Measurements from ENCODE around the gene SIX4.
"Not testable (repeated sequence)": the region's sequence is repeated elsewhere in the genome, so short reads cannot be mapped to it uniquely, and the experiment has no call there.

Gene SIX4

GRCh38 chr14:60723907-60724618, at the start of gene SIX4:
Gene SIX4, minus strand, starts transcription at chr14:60724351. Its CDS starts 277 bp downstream, at chr14:60724074.
- peak; percentile 94 for DNase-seq

DNA sequence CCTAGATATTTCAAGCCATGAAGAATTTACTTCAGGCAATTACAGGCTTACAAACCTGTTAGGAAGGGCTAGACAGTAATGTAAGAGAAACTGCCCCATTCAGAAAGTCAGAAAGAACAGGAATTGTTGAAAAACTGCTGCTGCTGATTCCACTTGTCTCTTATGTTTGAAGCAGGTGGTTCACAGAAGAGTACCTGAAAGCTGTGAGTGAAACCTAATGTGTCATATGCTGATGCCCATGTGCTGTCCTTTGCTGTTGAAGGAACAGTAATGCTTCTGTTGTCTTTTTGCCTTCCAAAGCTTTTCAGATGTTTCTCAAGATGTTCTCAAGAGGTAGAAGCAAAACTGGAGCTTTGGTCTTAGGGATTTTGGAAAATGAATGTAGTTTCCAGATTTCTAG, 49.4 kb upstream of the SIX4 start:
- no peak for DNase-seq

DNA sequence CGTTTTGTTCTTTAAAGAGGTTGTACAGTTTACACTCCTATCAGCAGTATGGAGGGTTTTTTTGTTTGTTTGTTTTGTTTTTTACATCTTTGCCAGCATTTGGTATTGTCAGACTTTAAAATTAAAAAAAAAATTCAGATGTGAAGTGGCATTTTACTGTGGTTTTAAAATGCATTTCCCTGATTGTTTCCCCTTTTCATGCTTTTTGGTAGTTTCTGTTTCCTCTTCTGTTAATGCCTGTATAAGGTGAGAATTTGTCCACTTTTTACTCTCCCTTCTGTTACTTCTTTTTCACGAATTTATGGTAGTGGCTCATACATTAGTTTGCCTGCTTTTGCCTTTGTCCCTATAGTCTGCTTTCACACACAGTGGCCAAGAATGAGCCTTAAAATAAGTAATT, 47.0 kb upstream of the SIX4 start:
- DNase-seq: no peak

GRCh38 chr14:60768602-60769001, 44.5 kb upstream of the SIX4 start:
- no peak for DNase-seq

DNA sequence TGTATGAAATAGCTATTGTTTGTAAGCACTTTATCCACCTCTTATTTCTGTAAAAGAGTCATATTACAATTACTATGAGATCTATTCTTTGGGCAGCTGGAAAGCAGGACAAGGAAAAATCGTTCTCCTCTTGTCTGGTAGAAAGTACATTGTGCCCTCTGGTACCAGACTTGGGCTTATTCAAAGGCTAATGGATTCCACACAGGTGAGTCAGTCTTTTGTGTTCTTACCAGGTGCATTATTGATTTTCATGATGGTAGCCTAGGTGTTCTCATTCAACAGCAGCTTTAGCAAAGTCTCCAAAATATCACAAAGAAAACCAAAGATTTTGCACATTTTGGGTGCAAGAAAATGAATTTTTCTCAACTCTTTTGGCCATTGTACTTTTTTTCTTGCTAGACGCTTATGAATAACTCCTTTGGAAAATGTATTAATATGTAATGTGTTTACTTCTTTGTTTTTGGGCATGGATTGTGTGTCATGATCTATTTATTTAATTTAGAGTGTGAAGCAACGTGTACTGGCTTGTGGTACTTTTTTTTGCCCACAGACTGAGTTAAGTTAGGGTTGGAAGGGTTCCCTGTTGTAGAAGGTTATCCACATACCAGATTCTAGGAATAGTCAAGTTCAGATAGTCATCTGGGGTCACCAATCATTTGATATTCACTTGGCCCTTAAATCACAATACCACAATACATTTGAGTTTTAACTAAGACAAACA, 36.7 kb upstream of the SIX4 start:
- peak; percentile 43 for DNase-seq

DNA sequence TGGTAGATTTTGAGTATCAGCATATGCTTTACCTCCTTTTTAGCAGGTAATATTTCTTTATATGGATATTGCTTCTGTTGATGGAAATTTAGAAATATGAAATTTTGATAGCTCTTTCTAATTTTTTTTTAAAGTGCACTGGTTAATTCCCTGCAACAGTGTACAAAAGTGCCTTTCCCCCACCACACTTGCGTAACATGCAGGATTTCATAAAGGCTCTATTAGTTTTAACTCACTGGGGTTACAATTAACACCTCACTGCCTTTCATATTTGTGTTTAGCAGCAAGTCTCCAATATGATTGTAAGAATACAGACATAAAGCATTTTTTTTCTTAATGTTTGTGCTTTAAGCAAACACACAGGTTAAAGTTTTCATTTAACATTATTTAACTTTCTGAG, 36.1 kb upstream of the SIX4 start:
- no peak for DNase-seq

DNA sequence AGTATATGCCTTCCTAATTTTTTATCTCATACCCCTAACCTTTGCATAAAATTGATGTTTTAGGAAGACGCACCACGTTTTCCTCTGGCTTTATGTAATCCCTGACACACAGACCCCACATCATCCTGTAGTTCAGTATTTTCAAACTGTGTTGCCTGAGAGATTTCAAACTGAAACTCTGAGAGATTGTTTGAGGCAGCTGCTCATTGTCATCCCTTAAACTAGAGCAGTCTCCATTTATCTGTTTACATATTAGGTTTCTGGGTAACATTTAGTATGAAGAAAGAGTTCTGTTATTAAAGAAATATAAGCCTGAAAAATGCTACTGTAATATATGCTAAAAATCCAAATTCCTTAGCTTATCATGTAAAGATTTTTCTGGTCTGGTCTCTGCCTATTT, 34.7 kb upstream of the SIX4 start:
- DNase-seq: no peak

DNA sequence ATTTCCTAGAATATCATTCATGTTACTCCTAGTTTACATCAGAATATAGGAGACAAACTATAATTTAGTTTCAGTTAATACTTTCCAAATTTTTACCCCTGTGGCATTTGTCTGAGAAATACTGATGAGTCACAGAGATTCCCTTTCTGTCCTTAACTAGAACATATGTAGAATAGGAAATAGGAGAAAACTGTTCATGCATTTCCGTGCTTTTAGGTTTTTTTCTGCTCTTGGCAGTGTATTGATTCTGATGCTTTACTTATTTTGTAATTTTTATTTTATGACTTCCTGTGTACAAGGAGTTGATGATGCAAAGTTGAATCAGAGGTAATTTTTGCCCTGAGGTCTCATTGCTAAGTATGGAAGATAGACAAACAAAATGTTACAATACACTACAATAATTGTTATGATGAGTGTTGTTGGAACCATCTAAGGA, 33.4 kb upstream of the SIX4 start:
- no peak for DNase-seq

GRCh38 chr14:60756847-60757246, 32.7 kb upstream of the SIX4 start:
- no peak for DNase-seq

GRCh38 chr14:60753264-60754119, 29.3 kb upstream of the SIX4 start:
- no peak for DNase-seq

DNA sequence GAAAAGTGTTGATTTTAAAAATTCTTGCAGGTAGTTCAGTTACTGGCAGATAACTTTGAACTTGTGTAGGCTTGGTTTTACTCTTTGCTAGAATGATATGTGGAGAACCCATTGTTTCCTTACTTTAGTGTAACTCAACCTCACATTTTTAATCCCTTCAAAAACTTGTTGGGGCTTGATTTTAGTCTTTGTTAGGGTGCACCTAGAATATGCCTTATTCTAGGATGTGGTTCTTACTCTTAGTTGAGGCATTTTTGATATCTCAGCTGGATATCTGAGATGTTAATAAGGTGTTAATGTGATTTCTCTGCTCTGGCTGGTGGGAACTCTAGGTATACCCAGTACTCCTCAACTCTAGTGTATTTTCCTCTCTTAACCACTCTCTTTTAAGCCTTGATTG, 20.4 kb upstream of the SIX4 start:
- no peak for DNase-seq

DNA sequence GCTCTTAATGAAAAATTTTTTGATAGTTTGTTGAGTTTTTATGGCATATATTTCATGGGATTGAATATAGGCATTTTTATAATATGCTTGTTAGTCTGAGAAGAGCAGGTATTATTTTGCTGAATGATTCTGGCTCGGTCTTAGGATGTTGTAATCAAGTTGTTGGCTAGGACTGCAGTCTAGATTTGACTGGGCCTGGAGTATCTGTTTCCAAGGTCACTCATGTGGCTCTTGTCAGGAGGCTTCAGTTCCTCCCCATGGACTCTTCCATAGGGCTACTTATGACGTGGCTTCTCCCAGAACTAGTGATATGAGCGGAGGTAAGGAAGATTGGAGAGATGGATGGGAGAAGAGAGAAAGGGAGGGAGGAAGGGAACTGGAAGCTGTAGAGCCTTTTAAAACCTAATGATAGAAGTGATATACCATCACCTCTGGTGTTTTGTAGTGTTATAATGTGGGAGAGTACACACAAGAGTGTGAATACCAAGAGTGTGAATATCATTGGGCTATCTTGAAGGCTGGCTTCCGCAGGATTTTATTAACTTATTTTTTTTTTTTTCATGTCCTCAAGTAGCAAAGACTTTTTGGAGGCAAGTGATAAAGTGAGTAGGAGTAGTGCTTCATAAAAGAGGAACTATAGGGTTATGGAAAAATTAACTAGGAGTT, 14.8 kb upstream of the SIX4 start:
- no peak for DNase-seq

- DNase-seq: no peak
These were observed 12.3 kb upstream of the SIX4 start for GRCh38 chr14:60736494-60736893.

DNA sequence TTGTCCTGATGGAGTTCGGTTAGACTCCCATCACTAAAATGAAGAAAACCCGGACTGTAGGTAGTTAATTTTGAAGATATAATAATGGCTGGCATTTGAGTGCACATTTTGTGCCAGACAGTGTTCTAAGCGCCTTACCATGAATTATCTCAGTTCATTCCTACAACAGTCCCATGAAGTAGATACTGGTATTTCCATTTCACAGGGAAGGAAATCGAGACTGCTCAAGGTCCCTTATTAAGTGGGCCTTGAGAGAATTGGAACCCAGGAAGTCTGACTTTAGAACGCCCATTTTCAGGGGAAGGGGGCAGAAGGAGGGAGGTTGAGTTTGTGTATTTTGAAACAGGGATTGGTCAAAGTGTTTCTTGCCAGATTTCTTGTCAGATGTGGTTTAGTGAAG, 11.3 kb upstream of the SIX4 start:
- DNase-seq: no peak

- DNase-seq: peak; percentile 68
These were observed 10.5 kb upstream of the SIX4 start, which contains the start of gene MNAT1 for GRCh38 chr14:60734465-60735242. Gene MNAT1, plus strand, starts transcription at chr14:60734761. Its CDS starts 102 bp downstream, at chr14:60734863.

DNA sequence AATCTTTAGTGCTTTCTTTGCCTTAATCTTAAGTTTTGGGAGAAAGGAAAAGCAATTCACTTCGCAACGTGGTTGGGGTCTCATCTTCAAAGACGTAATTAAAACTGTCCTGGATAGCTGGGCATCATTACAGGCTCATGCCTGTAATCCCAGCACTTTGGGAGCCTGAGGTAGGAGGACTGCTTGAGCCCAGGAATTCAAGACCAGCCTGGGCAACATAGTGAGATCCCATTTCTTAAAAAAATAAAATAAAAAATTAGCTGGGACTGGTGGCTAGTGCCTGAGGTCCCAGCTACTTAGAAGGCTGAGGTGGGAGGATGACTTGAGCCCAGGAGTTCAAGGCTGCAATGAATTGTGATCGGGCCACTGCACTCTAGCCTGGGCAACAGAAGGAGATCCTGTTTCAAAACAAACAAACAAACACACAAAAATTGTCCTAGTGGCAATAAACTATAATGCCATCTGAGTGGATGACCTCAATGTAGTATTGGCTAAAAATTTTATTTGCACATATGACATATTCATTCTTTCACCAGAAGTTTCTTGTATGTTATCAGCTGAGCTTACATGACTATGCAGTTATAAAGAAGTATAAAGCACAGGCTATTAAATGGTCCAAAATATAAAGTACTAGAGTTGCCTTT, 8.8 kb upstream of the SIX4 start:
- DNase-seq: no peak

- DNase-seq: not testable (repeated sequence)
These were observed 7.1 kb upstream of the SIX4 start for GRCh38 chr14:60731291-60731690.

GRCh38 chr14:60723116-60723906, 840 bp downstream of the SIX4 start:
- DNase-seq: peak; percentile 11

- peak; percentile 59 for DNase-seq
These were observed 1.6 kb downstream of the SIX4 start for GRCh38 chr14:60722357-60723115.

GRCh38 chr14:60722107-60722356, 2.1 kb downstream of the SIX4 start:
- DNase-seq: no peak
